DOHH2 (cell line): ENCODE measurements around the gene KRTAP12-4.
"Not testable (repeated sequence)": the region's sequence is repeated elsewhere in the genome, so short reads cannot be mapped to it uniquely, and the experiment has no call there.

Experiments used
- H3F3A ChIP-seq: fragments of 200-600 bp; sonication (generic), shearing (Covaris generic); 2 replicates; pipeline ENCODE4 v1.6.0; 2016; ENCODE audit warnings: antibody characterized with exemption, mild to moderate bottlenecking; ENCODE audit not compliant: control insufficient read depth, insufficient read depth
- H3K27ac ChIP-seq: fragments of 200-600 bp; sonication (generic); 2 replicates; pipeline ENCODE4 v1.5.1; 2014; ENCODE audit warnings: low read depth, mild to moderate bottlenecking, low read length, moderate library complexity
- H3K27me3 ChIP-seq: fragments of 200-600 bp; sonication (generic); 2 replicates; pipeline ENCODE4 v1.6.1; 2014; ENCODE audit warnings: mild to moderate bottlenecking, low read length, mixed read lengths; ENCODE audit not compliant: control insufficient read depth
- H3K36me3 ChIP-seq: fragments of 200-600 bp; sonication (generic); 2 replicates; pipeline ENCODE4 v1.6.1; 2014; ENCODE audit warnings: mild to moderate bottlenecking, low read length, moderate library complexity, mixed read lengths; ENCODE audit not compliant: control insufficient read depth
- H3K4me1 ChIP-seq: fragments of 200-600 bp; sonication (generic); 2 replicates; pipeline ENCODE4 v1.6.1; 2014; ENCODE audit warnings: mild to moderate bottlenecking, low read length, mixed read lengths; ENCODE audit not compliant: control insufficient read depth
- H3K4me2 ChIP-seq: fragments of 200-600 bp; sonication (generic); 2 replicates; pipeline ENCODE4 v1.6.0; 2014; ENCODE audit warnings: mild to moderate bottlenecking, low read length, moderate library complexity
- H3K4me3 ChIP-seq: fragments of 200-600 bp; sonication (generic); 2 replicates; pipeline ENCODE4 v1.5.1; 2014; ENCODE audit warnings: mild to moderate bottlenecking, low read length, mixed read lengths
- H3K79me2 ChIP-seq: fragments of 200-600 bp; sonication (generic); 2 replicates; pipeline ENCODE4 v1.6.1; 2014; ENCODE audit warnings: mild to moderate bottlenecking, low read length, mixed read lengths; ENCODE audit not compliant: control insufficient read depth
- H3K9me2 ChIP-seq: fragments of 200-600 bp; sonication (generic); replicated peaks from 2 replicates; pipeline ENCODE4 v1.6.1; 2014; ENCODE audit warnings: mild to moderate bottlenecking, low read length, mixed read lengths; ENCODE audit not compliant: control insufficient read depth
- H3K9me3 ChIP-seq: fragments of 200-600 bp; sonication (generic); 2 replicates; pipeline ENCODE4 v1.6.1; 2014; ENCODE audit warnings: antibody characterized with exemption, low read length, mixed read lengths; ENCODE audit not compliant: control insufficient read depth, insufficient read depth
- H4K20me1 ChIP-seq: fragments of 200-600 bp; sonication (generic); 2 replicates; pipeline ENCODE4 v1.6.0; 2014; ENCODE audit warnings: low read depth, mild to moderate bottlenecking, antibody characterized with exemption, low read length, moderate library complexity; ENCODE audit not compliant: control insufficient read depth, insufficient read depth
- CTCF ChIP-seq: fragments of 200-600 bp; sonication (generic); IDR thresholded peaks from one replicate; pipeline ENCODE4 v1.5.1; 2014; ENCODE audit warnings: antibody characterized with exemption, mild to moderate bottlenecking, low read depth, low read length; ENCODE audit not compliant: poor library complexity, severe bottlenecking
- EZH2phosphoT487 ChIP-seq: fragments of 200-600 bp; sonication (generic); IDR thresholded peaks from 2 replicates; pipeline ENCODE4 v1.6.1; 2017; ENCODE audit warnings: borderline replicate concordance, mild to moderate bottlenecking, antibody characterized with exemption, low read length, moderate library complexity, mixed read lengths

Gene KRTAP12-4

GRCh38 chr21:44694776-44695175, 40.3 kb upstream of the KRTAP12-4 start:
- H3K27ac ChIP-seq, result no peak overlapping the region
- no peaks in the 10 kb centered on the region for H3F3A ChIP-seq

GRCh38 chr21:44692798-44693512, 38.5 kb upstream of the KRTAP12-4 start:
- no peak for TF ChIP-seq EZH2phosphoT487

More at GRCh38 chr21:44694776-44695175, 40.3 kb upstream of the KRTAP12-4 start:
- TF ChIP-seq CTCF, result no peak
- TF ChIP-seq EZH2phosphoT487, result no peak
- Histone ChIP-seq H3K36me3 (no peaks in the 10 kb centered on the region), H3K9me2 (no peaks in the 10 kb centered on the region), H3K4me2 (no peak overlapping the region), H4K20me1 (no peaks in the 10 kb centered on the region), H3K9me3 (peaks cover 4% of the 10 kb centered on the region; the same call in 1 of the 2 replicates), H3K4me1 (no peaks in the 10 kb centered on the region), H3K27me3 (peaks cover 2% of the 10 kb centered on the region; the same call in 1 of the 2 replicates), H3K79me2 (no peaks in the 10 kb centered on the region), H3K4me3 (no peak overlapping the region)

GRCh38 chr21:44691686-44692085, 37.2 kb upstream of the KRTAP12-4 start:
- H3K9me3 ChIP-seq, result peaks cover 4% of the 10 kb centered on the region; the same call in 1 of the 2 replicates
- H3K27ac ChIP-seq, result no peak overlapping the region
- H3K9me2 ChIP-seq, result no peaks in the 10 kb centered on the region
- H3K4me2 ChIP-seq, result no peak overlapping the region
- H3K4me1 ChIP-seq, result no peaks in the 10 kb centered on the region
- H4K20me1 ChIP-seq, result no peaks in the 10 kb centered on the region
- H3K27me3 ChIP-seq, result no peaks in the 10 kb centered on the region
- TF ChIP-seq CTCF, result no peak
- no peak for TF ChIP-seq EZH2phosphoT487
- H3F3A ChIP-seq, result no peaks in the 10 kb centered on the region
- no peaks in the 10 kb centered on the region for H3K36me3 ChIP-seq
- no peak overlapping the region for H3K4me3 ChIP-seq
- no peaks in the 10 kb centered on the region for H3K79me2 ChIP-seq

More at GRCh38 chr21:44692798-44693512, 38.5 kb upstream of the KRTAP12-4 start:
- Histone ChIP-seq H3K36me3 (no peaks in the 10 kb centered on the region), H3F3A (no peaks in the 10 kb centered on the region), H3K9me3 (peaks cover 4% of the 10 kb centered on the region; the same call in 1 of the 2 replicates), H3K4me1 (no peaks in the 10 kb centered on the region), H3K4me3 (no peak overlapping the region), H4K20me1 (no peaks in the 10 kb centered on the region), H3K27ac (no peak overlapping the region), H3K79me2 (no peaks in the 10 kb centered on the region), H3K9me2 (no peaks in the 10 kb centered on the region), H3K4me2 (no peak overlapping the region), H3K27me3 (no peaks in the 10 kb centered on the region)

- not testable (repeated sequence) for H3K4me2 ChIP-seq, H3K4me3 ChIP-seq, H3K4me1 ChIP-seq, H3K27me3 ChIP-seq, H3K9me2 ChIP-seq, H4K20me1 ChIP-seq, H3K27ac ChIP-seq, H3K9me3 ChIP-seq, H3K79me2 ChIP-seq, H3F3A ChIP-seq, H3K36me3 ChIP-seq
These were observed 35.3 kb upstream of the KRTAP12-4 start for GRCh38 chr21:44689740-44690139.
